ENCODE data around the gene C19orf53. TPM values are rescaled to one million over a fixed set of nuclear protein-coding genes. Genes with fewer than 3 reads are reported as not detected.

C19orf53 gene
- total RNA-seq = 113 and 126 TPM in 2 replicates
- 205 and 239 TPM in 2 replicates for polyA plus RNA-seq
- polyA plus RNA-seq (2011; cell fraction: cytosol; rRNA removed) = 241 and 294 TPM in 2 replicates
- polyA plus RNA-seq (2011; cell fraction: nucleus; rRNA removed) = 83.4 and 87.2 TPM in 2 replicates
- 223 and 226 TPM in 2 replicates for polyA plus RNA-seq (2012)
- polyA minus RNA-seq = 55.5 and 59.5 TPM in 2 replicates
- 78.4 TPM for polyA minus RNA-seq (2011; cell fraction: cytosol; rRNA and poly(A)+ RNA removed)
- 11.5 and 12.9 TPM in 2 replicates for polyA minus RNA-seq (2011; cell fraction: nucleus; rRNA and poly(A)+ RNA removed)
- Bru-seq, nascent RNA = percentile 84 among the genes with signal in this experiment
- BruChase-seq, experiment 1, labeled RNA remaining after a 6-hour chase = percentile 88 among the genes with signal in this experiment
- BruChase-seq, experiment 2, labeled RNA remaining after a 2-hour chase = percentile 76 among the genes with signal in this experiment
- long read RNA-seq, transcript C19orf53-202 (3 exons, 873 nt) = major isoform, 569 of 594 reads
- long read RNA-seq, transcript C19orf53-206 (2 exons, 491 nt) = minor isoform, 11 of 594 reads
- long read RNA-seq, transcript C19orf53-203 (2 exons, 499 nt) = minor isoform, 5 of 594 reads
- long read RNA-seq, partial matches to known transcripts = 0 of 594 reads
- long read RNA-seq, other reads (novel, unspliced or antisense) = 4 of 594 reads

GRCh38 chr19:13774217-13775191 lies at the start of gene C19orf53:
C19orf53 (plus strand) TSS chr19:13774456; CDS start chr19:13774478, 22 bp downstream.
- no peaks in the 10 kb centered on the region for H3K9me1 ChIP-seq (replicated peaks; ENCODE audit: control insufficient read depth, extremely low read depth, insufficient read depth, low read length)
- H3K27ac ChIP-seq (ENCODE audit: insufficient read depth, low read depth, low read length) = peak within 1 kb of the TSS; percentile 62
- POLR2A ChIA-PET = interaction anchor here (0.6 to 2.5 kb wide), 5 partner anchors 10 to 88 kb away, joined by 3 to 9 read pairs (median 4); partner anchors contain the start of genes MRI1 and ZSWIM4
- no peaks in the 10 kb centered on the region for H3K27me3 ChIP-seq (ENCODE audit: control insufficient read depth in 2 of 2, insufficient read depth in 2 of 2, low read length in 2 of 2)
- peak within 1 kb of the TSS; percentile 63 to 77 (median 75) for H3K4me3 ChIP-seq (replicated peaks in 1 of 3; ENCODE audit: insufficient read depth in 1 of 3, low read depth in 1 of 3, low read length in 3 of 3)
- H2AFZ ChIP-seq (ENCODE audit: low read depth, low read length) = peak within 1 kb of the TSS; percentile 16
- peaks cover 22% of the 10 kb centered on the region for H3K79me2 ChIP-seq (ENCODE audit: control insufficient read depth, insufficient read depth, low read length)
- peak; percentile 86 for TF ChIP-seq POLR2A (IDR thresholded peaks at IDR 0.05; ENCODE audit: low read depth, low read length)
- peak; percentile 88 for TF ChIP-seq POLR2AphosphoS5 (IDR thresholded peaks at IDR 0.05; ENCODE audit: insufficient read depth, low read depth, low read length)
- peak; percentile 62 for TF ChIP-seq MYC (IDR thresholded peaks at IDR 0.05; ENCODE audit: low read depth, low read length)
- peak; percentile 53 for TF ChIP-seq MAX (IDR thresholded peaks at IDR 0.05; ENCODE audit: insufficient read depth, insufficient read length)
- TF ChIP-seq EZH2 (IDR thresholded peaks at IDR 0.05; ENCODE audit: borderline replicate concordance, low read depth, low read length, severe bottlenecking) = no peak
- TF ChIP-seq FOS (IDR thresholded peaks at IDR 0.05; ENCODE audit: borderline replicate concordance, insufficient read depth, low read length) = peak; percentile 25
- intact Hi-C loops (cut with micrococcal nuclease) = loop anchor here (1.0 to 2.0 kb wide), 3 partner anchors 10 to 178 kb away; partner anchors contain the start of genes MRI1 and ZSWIM4
- H3K36me3 ChIP-seq (ENCODE audit: control insufficient read depth in 2 of 2, extremely low read depth in 1 of 2, insufficient read depth in 2 of 2, low read length in 2 of 2) = peaks cover 16 to 32% of the 10 kb centered on the region in 2 experiments
- peak; percentile 95 for DNase-seq (ENCODE audit: low read depth, low spot score)
- H3K4me1 ChIP-seq (ENCODE audit: control insufficient read depth, extremely low read depth, insufficient read depth, low read length) = peaks cover 9% of the 10 kb centered on the region
- dilution Hi-C loops (cut with MboI; ENCODE audit: extremely low pct_ligation_motif_present, low sequenced_read_pairs) = no loop called here
- H3K4me2 ChIP-seq (ENCODE audit: insufficient read depth, low read length) = peak within 1 kb of the TSS; percentile 93
- peak within 1 kb of the TSS; percentile 86 for H3K9ac ChIP-seq (replicated peaks; ENCODE audit: extremely low read depth, insufficient read depth, low read length)
- CTCF ChIA-PET = interaction anchor here (1.1 to 3.9 kb wide), 5 partner anchors 9 to 284 kb away, joined by 3 to 19 read pairs (median 6); partner anchors contain the start of gene ZSWIM4
- H4K20me1 ChIP-seq (replicated peaks; ENCODE audit: control insufficient read depth, extremely low read depth, insufficient read depth, low read length) = no peaks in the 10 kb centered on the region
- no TSS peak for BruUV-seq (replicated peaks)
- no peaks in the 10 kb centered on the region for H3K9me3 ChIP-seq (replicated peaks; ENCODE audit: control insufficient read depth, insufficient read depth, low read length)
- peak; percentile 99 for FAIRE-seq
